Astrocyte of the spinal cord (primary cell): Measurements from ENCODE around the gene TNFRSF19.

Experiments
- DNase-seq: peaks from one replicate; pipeline ENCODE4 v3.0.0; 2011; ENCODE audit warnings: low read depth, low spot score
- H3K4me3 ChIP-seq: 2 replicates; pipeline ENCODE4 v1.5.1; 2011; ENCODE audit warnings: low read depth, mild to moderate bottlenecking, low read length, moderate library complexity
- CTCF ChIP-seq: IDR thresholded peaks from 2 replicates; pipeline ENCODE4 v1.5.1; 2012; ENCODE audit warnings: low read depth, mild to moderate bottlenecking, low read length, inconsistent platforms
- in situ Hi-C: cut with HindIII; loops from 2 replicates; pipeline ENCODE4 v1.10.0; 2017; ENCODE audit warnings: low sequenced_read_pairs

TNFRSF19 gene

GRCh38 chr13:23621316-23621645, 51.1 kb downstream of the TNFRSF19 start:
- no peak overlapping the region for H3K4me3 ChIP-seq
- in situ Hi-C loops, result no loop called here
- DNase-seq, result peak; percentile 83
- no peak for TF ChIP-seq CTCF

- H3K4me3 ChIP-seq, result no peak overlapping the region
- in situ Hi-C loops, result no loop called here
- TF ChIP-seq CTCF, result no peak
- no peak for DNase-seq
These were observed 52.8 kb downstream of the TNFRSF19 start for GRCh38 chr13:23622985-23623384.

- no peak for DNase-seq
- TF ChIP-seq CTCF, result no peak
- in situ Hi-C loops, result no loop called here
- H3K4me3 ChIP-seq, result no peak overlapping the region
These were observed 53.2 kb downstream of the TNFRSF19 start for GRCh38 chr13:23623394-23623793.

GRCh38 chr13:23626700-23627099, 56.5 kb downstream of the TNFRSF19 start:
- DNase-seq, result no peak
- no peak for TF ChIP-seq CTCF
- in situ Hi-C loops, result no loop called here
- no peak overlapping the region for H3K4me3 ChIP-seq

GRCh38 chr13:23627410-23627809, 57.2 kb downstream of the TNFRSF19 start:
- in situ Hi-C loops, result no loop called here
- no peak for TF ChIP-seq CTCF

GRCh38 chr13:23628250-23628649, 58.0 kb downstream of the TNFRSF19 start:
- no peak for DNase-seq
- no peak for TF ChIP-seq CTCF
- in situ Hi-C loops, result no loop called here
- no peak overlapping the region for H3K4me3 ChIP-seq

More at GRCh38 chr13:23627410-23627809, 57.2 kb downstream of the TNFRSF19 start:
- H3K4me3 ChIP-seq, result no peak overlapping the region
- no peak for DNase-seq
